ENCODE measurements around the gene KLHL35.
A peak's percentile ranks its signal among the peaks of the same experiment; 100 is the strongest.

Gene KLHL35

DNA sequence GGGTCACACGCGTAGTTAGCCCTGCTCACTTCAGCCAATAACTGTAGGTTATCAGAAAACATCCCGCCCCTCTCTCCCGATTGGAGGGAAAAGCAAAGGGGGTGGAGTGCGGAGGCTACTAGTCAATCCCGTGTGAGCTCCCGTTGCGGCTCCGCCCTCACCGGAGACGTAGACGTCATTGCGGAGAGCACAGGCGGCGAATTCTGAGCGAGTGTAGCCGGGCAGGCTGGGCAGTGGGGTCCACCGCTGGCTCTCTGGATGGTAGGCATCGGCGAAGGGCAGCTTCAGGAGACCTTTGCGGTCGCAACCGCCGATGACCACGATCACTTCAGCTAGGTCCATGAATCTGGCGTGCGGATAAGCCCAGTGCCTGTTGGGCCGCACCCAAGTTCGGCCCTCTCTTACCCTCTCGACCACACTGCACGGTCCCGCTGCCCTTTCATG lies 4.7 kb downstream of the KLHL35 start:
- DNase-seq (ENCODE audit: extremely low spot score): peak; percentile 88
- TF ChIP-seq, protein P1, sequence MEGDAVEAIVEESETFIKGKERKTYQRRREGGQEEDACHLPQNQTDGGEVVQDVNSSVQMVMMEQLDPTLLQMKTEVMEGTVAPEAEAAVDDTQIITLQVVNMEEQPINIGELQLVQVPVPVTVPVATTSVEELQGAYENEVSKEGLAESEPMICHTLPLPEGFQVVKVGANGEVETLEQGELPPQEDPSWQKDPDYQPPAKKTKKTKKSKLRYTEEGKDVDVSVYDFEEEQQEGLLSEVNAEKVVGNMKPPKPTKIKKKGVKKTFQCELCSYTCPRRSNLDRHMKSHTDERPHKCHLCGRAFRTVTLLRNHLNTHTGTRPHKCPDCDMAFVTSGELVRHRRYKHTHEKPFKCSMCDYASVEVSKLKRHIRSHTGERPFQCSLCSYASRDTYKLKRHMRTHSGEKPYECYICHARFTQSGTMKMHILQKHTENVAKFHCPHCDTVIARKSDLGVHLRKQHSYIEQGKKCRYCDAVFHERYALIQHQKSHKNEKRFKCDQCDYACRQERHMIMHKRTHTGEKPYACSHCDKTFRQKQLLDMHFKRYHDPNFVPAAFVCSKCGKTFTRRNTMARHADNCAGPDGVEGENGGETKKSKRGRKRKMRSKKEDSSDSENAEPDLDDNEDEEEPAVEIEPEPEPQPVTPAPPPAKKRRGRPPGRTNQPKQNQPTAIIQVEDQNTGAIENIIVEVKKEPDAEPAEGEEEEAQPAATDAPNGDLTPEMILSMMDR (IDR thresholded peaks at IDR 0.05; ENCODE audit: control extremely low read depth, extremely low read depth, low read depth, missing control alignments): no peak
- ChIA-PET CTCF (interaction anchor here (0.7 to 4.8 kb wide), 3 partner anchors 11 to 20 kb away, joined by 3 to 22 read pairs (median 3); no protein-coding TSS in a partner anchor), POLR2A (no interaction called here)

DNA sequence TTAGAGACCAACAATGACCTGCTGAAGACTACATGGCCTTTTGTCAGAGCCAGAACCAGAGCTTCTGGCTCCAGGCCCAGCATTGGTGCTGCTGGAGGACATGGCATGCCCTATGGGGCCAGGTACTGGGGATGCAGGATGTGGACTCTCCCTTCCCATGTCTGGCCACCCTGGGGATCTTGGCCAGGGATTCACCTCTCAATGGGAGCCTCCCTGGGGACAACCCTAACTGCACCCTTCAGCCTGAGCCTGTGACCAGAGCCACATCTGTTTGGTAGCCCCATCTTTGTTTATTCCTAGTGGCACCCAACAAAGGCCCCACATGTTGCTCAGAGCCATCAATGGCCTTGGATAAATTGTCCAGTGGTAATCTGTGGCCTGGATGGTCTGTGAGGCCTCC lies 5.8 kb downstream of the KLHL35 start:
- TF ChIP-seq, protein P1 (IDR thresholded peaks at IDR 0.05; ENCODE audit: control extremely low read depth, extremely low read depth, low read depth, missing control alignments): no peak
- ChIA-PET CTCF (interaction anchor here (0.7 to 4.8 kb wide), 4 partner anchors 10 to 38 kb away, joined by 3 to 22 read pairs (median 8); no protein-coding TSS in a partner anchor), POLR2A (no interaction called here)
- DNase-seq (ENCODE audit: extremely low spot score): no peak

DNA sequence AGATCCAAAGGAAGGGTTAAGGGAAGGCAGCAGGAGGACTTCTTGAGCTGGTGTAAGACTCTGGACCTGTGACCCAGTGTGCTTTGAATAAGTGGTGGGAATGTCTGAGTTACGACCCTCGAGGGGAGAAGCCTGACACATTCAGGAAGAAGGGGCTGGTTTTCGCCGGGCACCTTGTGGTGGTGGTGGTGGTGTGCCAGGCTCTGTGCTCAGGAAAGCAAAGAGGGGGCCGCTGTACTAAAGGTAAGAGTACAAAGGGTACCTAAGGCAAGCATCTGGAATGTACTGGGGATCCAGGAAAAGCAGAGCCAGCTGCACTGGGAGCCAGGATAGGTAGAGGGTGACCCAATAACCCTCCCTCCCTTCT lies 6.3 kb downstream of the KLHL35 start:
- no peak for DNase-seq (ENCODE audit: extremely low spot score)
- TF ChIP-seq, protein P1 (IDR thresholded peaks at IDR 0.05; ENCODE audit: control extremely low read depth, extremely low read depth, low read depth, missing control alignments): no peak
- POLR2A ChIA-PET: no interaction called here
- CTCF ChIA-PET: interaction anchor here (0.7 to 4.8 kb wide), 5 partner anchors 10 to 38 kb away, joined by 3 to 22 read pairs (median 7); no protein-coding TSS in a partner anchor

DNA sequence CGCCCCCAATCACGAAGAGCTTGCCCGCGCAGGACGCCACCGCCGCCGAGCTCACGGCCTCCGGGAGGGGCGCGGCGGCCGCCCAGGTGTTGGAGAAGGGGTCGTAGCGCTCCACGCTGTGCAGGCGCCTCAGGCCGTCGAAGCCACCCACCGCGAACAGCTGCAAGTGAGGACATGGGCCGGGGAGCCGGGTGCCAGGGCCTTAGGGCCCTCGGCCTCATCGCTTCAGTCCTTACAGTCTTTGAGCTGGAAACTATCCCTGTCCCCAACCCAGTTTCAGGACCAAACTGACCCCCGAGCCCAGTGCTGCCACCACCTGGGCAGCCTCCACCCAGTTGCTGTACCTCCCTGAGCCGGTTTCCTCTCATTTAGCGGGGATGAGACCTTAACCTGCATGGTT lies 7.6 kb downstream of the KLHL35 start:
- TF ChIP-seq, protein P1 (IDR thresholded peaks at IDR 0.05; ENCODE audit: control extremely low read depth, extremely low read depth, low read depth, missing control alignments): peak; percentile 15
- DNase-seq (ENCODE audit: extremely low spot score): no peak
- POLR2A ChIA-PET: no interaction called here
- CTCF ChIA-PET: interaction anchor here (0.9 to 4.8 kb wide), 8 partner anchors 9 to 51 kb away, joined by 3 to 22 read pairs (median 6); no protein-coding TSS in a partner anchor

DNA sequence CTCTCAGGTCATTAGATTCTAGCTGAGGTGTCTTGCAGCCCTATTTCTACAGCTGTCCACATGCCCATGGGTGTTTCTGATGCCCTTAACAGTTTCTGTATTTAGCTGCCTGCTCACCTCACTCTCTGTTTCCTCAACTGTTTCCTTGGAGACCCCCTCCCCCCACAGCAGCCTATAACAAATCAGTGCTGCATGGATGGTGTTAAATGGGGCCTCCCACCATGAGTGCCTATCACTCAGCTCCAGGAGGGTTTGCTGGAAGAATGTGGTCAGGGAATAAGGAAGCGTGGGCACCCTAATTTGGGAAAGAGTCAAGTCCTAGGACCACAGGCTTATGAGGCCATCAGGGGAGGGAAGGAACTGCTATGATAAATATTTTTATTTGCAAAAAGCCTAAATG lies 8.6 kb downstream of the KLHL35 start:
- POLR2A ChIA-PET: no interaction called here
- TF ChIP-seq, protein P1 (IDR thresholded peaks at IDR 0.05; ENCODE audit: control extremely low read depth, extremely low read depth, low read depth, missing control alignments): no peak
- CTCF ChIA-PET: interaction anchor here (1.4 to 4.8 kb wide), 3 partner anchors 11 to 39 kb away, joined by 5 to 22 read pairs (median 9); no protein-coding TSS in a partner anchor
- no peak for DNase-seq (ENCODE audit: extremely low spot score)

DNA sequence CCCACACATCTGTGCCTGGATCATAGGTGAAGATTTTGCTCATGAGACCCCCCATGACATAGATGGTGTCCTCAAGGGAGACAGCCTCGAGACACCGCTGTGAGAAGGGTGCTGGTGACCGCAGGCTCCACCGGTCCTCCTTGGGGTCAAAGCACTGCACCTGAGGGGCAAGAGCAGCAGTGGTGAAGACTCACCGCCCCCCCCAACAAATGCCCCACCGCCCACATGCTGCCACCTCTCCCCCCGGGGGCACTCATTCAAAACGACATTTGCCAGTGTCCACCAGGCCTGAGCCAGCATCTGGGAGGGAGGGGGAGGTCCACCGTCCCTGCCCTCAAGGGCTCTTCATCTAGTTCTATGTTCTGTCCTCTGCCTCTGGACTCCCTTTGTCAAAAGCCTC lies 9.3 kb downstream of the KLHL35 start:
- TF ChIP-seq, protein P1 (IDR thresholded peaks at IDR 0.05; ENCODE audit: control extremely low read depth, extremely low read depth, low read depth, missing control alignments): no peak
- ChIA-PET CTCF (interaction anchor here (1.0 to 2.9 kb wide), 5 partner anchors 16 to 108 kb away, joined by 3 to 9 read pairs (median 4); no protein-coding TSS in a partner anchor), POLR2A (interaction anchor here (1.0 kb wide), 1 partner anchor 23 kb away, joined by 3 read pairs; no protein-coding TSS in a partner anchor)
- DNase-seq (ENCODE audit: extremely low spot score): no peak
